ENCODE measurements around the gene DYNC2LI1.

The DYNC2LI1 gene

GRCh38 chr2:43764086-43764705 is 9.6 kb upstream of the DYNC2LI1 start:
- peak in 1 of 2 experiments; percentile 43 for DNase-seq

- no peak for DNase-seq
Measured at GRCh38 chr2:43766006-43766405, 7.8 kb upstream of the DYNC2LI1 start.

GRCh38 chr2:43774617-43775016 is 778 bp downstream of the DYNC2LI1 start:
- DNase-seq: no peak

GRCh38 chr2:43776324-43776723 is 2.5 kb downstream of the DYNC2LI1 start:
- no peak for DNase-seq

- no peak for DNase-seq
Measured at GRCh38 chr2:43777306-43777926, 3.6 kb downstream of the DYNC2LI1 start.

GRCh38 chr2:43778233-43778632 is 4.4 kb downstream of the DYNC2LI1 start:
- no peak for DNase-seq

- DNase-seq: no peak
Measured at GRCh38 chr2:43787895-43788294, 14.1 kb downstream of the DYNC2LI1 start.

- no peak for DNase-seq
Measured at GRCh38 chr2:43788646-43789045, 14.8 kb downstream of the DYNC2LI1 start.

- no peak for DNase-seq
Measured at GRCh38 chr2:43790147-43790546, 16.3 kb downstream of the DYNC2LI1 start.

- no peak for DNase-seq
Measured at GRCh38 chr2:43791035-43791765, 17.4 kb downstream of the DYNC2LI1 start.

- no peak for DNase-seq
Measured at GRCh38 chr2:43792653-43793052, 18.8 kb downstream of the DYNC2LI1 start.

- DNase-seq: no peak
Measured at GRCh38 chr2:43794956-43795355, 21.1 kb downstream of the DYNC2LI1 start.

GRCh38 chr2:43796206-43796605 is 22.4 kb downstream of the DYNC2LI1 start:
- no peak for DNase-seq

GRCh38 chr2:43798300-43798699 is 24.5 kb downstream of the DYNC2LI1 start:
- no peak for DNase-seq

GRCh38 chr2:43800894-43801293 is 27.1 kb downstream of the DYNC2LI1 start:
- no peak for DNase-seq

GRCh38 chr2:43802135-43802534 is 28.3 kb downstream of the DYNC2LI1 start:
- no peak for DNase-seq

- DNase-seq: peak in 1 of 2 experiments; percentile 5
Measured at GRCh38 chr2:43803113-43803512, 29.3 kb downstream of the DYNC2LI1 start.

GRCh38 chr2:43806719-43807031 is 32.8 kb downstream of the DYNC2LI1 start:
- DNase-seq: no peak

GRCh38 chr2:43810452-43810851 is 36.6 kb downstream of the DYNC2LI1 start:
- no peak for DNase-seq

GRCh38 chr2:43810888-43811287 is 37.0 kb downstream of the DYNC2LI1 start:
- DNase-seq: no peak

- no peak for DNase-seq
Measured at GRCh38 chr2:43812006-43812405, 38.2 kb downstream of the DYNC2LI1 start.

- DNase-seq: no peak
Measured at GRCh38 chr2:43812947-43813346, 39.1 kb downstream of the DYNC2LI1 start.

GRCh38 chr2:43814711-43815110 is 40.9 kb downstream of the DYNC2LI1 start:
- DNase-seq: no peak

GRCh38 chr2:43818761-43819160 is 44.9 kb downstream of the DYNC2LI1 start:
- DNase-seq: no peak

Data from NCI-H1930 (cell line).